Spleen (tissue), 7 donors: ENCODE data around the gene NRXN3.

ENCODE experiments used
- CTCF ChIP-seq, 11 experiments: fragments of 200-600 bp in 7 of 11; fragments of 450-650 bp in 4 of 11; sonication (generic) in 4 of 11; IDR thresholded peaks in 8 of 11; conservative IDR thresholded peaks in 3 of 11; 1 replicate in 7 of 11; 2 replicates in 4 of 11; pipeline versions ENCODE4 v1.4.0 to v1.8.0; 2016 to 2021; ENCODE audit warnings: antibody characterized with exemption in 11 of 11, inconsistent platforms in 4 of 11, mild to moderate bottlenecking in 1 of 11
- POLR2A ChIP-seq, 3 donors: fragments of 450-650 bp; IDR thresholded peaks; one replicate each; pipeline ENCODE4 v1.5.1; 2017; ENCODE audit warnings: antibody characterized with exemption in 3 of 3, mild to moderate bottlenecking in 1 of 3
- POLR2AphosphoS5 ChIP-seq, 3 donors: sonication (generic); formaldehyde crosslinking; IDR thresholded peaks; one replicate each; pipeline ENCODE4 v1.5.1; 2017; ENCODE audit warnings: antibody characterized with exemption in 3 of 3
- donor health status: DM: no; HTN: no; CAD: no; lungs with moderate emphysema.
- donor health status: DM: no; HTN: no; CAD: no.
- donor health status: DM: no; HTN: no; CAD: no.

GRCh38 chr14:79652513-79653307 lies 1482.5 kb downstream of the NRXN3 start:
- TF ChIP-seq CTCF (IDR thresholded peaks at IDR 0.05 in 8 of 11, conservative IDR thresholded peaks at IDR 0.05 in 3 of 11) (no peak), POLR2AphosphoS5 (IDR thresholded peaks at IDR 0.05) (no peak), POLR2A (IDR thresholded peaks at IDR 0.05) (no peak)
